ENCODE data around the gene CLCN6.

GRCh38 chr1:11879311-11880180 is 73.6 kb downstream of the CLCN6 start:
- TF ChIP-seq CTCF (IDR thresholded peaks at IDR 0.05) (no peak), POLR2A (IDR thresholded peaks at IDR 0.05) (no peak)
